Stimulated activated CD8-positive, alpha-beta memory T cell treated with anti-CD3 and anti-CD28 coated beads, Interleukin-7, amount 100 ng/mL, for 24 hours (primary cell): Measurements from ENCODE around the gene FBLN7.
"Not testable (repeated sequence)": the region's sequence is repeated elsewhere in the genome, so short reads cannot be mapped to it uniquely, and the experiment has no call there.

Experiments
- DNase-seq: peaks from one replicate; pipeline ENCODE4 v3.0.0-alpha.2; 2020; ENCODE audit warnings: low read depth

Gene FBLN7

DNA sequence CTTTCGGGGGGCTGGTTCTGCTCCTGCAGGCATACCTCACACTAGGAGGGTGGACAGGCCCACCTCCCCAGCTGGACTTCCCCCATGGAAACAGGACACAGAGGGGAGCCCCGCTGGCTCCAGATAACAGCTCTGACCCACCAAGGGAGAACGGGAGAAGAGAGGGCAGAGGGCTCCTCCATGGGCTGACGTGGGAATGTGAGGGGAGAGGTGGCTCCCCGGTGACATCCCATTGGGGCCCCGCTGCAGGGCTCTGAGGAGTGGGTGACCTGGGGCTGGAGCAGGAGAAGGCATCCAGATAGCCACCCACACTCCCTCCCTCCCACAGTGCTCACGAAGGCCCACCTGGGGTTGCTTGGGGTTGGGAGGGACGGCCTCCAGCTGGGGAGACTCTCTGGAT lies 45.9 kb downstream of the FBLN7 start:
- DNase-seq = no peak

GRCh38 chr2:112185131-112185530 lies 46.9 kb downstream of the FBLN7 start:
- DNase-seq = no peak

GRCh38 chr2:112187046-112187715 lies 49.0 kb downstream of the FBLN7 start:
- no peak for DNase-seq

GRCh38 chr2:112187805-112188596 lies 49.8 kb downstream of the FBLN7 start:
- peak; percentile 33 for DNase-seq

DNA sequence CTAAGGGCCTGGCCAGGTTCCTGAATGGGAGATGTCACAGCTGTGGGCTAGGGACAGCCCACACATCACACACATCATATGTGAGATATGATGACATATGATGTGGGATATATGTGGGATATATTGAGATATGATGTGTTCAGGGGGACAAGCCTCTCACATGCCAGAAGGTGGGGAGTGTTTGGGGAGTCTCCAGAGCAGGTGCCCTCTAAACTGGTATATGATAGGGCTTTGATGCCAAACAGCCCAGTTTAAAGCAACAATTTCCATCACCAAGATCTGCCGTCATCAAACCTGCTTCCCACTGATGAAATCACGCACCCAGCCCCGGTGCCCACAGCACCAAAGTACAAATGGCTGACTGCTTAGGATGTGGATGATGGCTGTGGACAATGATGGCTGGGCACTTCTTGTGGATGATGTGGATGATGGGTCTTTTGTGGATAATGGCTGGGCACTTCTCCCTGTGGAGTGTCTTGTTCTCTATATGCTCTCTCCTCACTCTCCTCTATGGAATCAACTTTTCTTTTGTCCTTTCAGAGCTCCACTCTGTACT lies 50.9 kb downstream of the FBLN7 start:
- DNase-seq = no peak

DNA sequence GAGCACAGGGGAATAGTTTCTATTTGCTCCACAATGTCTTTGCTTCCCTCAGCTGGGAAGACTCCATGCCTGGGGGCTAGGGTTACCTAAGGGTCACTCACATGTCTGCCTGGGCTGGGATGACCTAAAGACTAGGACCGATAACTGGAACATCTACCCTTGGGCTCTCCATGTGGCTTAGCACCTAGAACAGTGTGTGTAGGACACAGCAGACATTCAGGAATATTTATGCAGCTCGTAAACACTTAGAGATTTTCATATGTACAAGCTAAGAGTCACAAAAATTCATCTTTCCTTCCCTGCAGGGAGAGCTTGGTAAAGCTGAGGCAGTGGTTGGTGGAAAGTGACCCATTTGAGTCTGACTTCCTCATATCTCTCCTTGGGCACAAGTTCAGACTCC lies 55.8 kb downstream of the FBLN7 start:
- DNase-seq = no peak

DNA sequence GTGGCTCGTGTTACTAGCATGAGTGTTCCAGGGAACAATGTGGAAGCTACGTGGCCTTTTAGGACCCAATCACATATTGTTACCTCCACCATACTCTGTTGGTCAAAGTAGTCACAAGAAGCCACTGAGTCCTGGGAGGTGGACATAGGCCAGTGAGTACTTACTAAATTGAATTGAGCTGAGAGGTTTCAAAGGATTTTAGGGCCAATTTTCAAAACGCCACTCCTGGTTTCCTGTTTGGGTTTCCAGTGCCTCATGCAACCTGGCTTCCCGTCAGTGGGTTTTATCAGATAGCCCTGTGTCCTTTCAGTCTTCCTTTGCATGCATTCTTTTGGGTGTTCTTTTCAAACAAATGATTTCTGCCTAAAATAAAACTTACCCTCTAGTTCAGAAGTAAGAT lies 56.3 kb downstream of the FBLN7 start:
- DNase-seq = no peak

DNA sequence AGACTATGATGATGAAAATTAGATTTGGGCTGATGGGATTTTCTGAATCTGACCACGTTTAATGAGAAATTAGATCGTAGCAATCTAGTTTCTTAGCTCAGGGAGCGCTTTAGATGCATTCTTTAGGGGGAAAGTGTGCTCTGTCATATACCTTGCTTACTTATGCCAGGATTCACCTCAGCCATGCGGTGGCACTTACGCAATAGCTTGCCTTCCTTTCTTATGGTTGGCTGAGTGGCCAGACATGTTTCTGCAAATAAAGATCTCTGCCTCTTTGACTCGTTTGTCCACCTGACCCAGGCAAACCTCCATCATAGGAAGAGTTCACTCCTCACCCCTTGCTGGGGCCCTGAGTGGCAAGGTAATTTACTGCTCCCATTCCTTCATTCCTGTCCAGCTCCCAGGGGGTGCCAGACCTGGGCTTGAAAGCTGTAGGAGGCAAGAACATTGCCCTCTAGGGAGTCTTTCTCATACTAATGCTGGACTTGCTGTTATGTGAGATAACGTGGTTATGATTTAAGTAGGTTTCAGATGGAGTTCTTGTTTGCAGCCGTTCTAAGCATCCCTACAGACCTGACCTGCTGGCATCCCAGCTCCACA lies 57.1 kb downstream of the FBLN7 start:
- DNase-seq = no peak

DNA sequence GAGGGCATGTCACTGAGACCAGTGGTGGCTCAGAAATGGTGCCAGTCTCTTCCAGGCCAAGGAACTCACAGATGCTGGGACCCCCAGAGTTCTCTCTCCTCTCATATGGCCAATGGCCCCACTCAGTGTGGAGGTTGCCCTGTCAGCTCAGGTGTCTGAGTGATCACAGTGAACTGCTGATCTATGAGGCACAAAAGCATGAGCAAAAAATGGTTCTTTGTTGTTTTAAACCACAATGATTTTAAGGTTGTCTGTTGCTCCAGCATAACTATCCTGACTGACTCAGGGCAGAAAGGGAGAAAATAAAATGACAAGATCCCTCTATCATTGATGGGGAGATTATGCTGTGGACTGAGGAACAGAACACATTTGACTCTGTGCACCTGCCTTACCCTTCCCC lies 57.8 kb downstream of the FBLN7 start:
- DNase-seq = no peak

- DNase-seq = no peak
Measured at GRCh38 chr2:112197868-112198267, 59.7 kb downstream of the FBLN7 start.

- DNase-seq = no peak
Measured at GRCh38 chr2:112198780-112199179, 60.6 kb downstream of the FBLN7 start.

GRCh38 chr2:112199188-112199587 lies 61.0 kb downstream of the FBLN7 start:
- DNase-seq = no peak

- DNase-seq = no peak
Measured at GRCh38 chr2:112201696-112202430, 63.7 kb downstream of the FBLN7 start.

DNA sequence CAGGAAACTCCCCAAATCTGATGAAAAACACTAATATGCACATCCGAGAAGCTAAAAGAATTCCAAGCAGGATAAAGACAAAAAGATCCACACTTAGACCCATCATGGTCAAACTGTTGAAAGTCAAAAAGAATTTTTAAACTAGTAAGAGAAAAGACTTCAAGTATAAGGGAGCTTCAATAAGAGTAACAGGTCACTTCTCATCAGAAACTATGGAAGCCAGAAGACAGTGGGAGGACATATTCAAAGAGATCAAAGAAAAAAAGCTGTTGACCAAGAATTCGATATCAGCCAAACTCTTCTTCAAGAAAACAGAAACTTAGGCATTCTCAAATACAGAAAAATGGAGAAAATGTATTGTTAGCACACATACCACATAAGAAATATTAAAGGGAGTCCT lies 66.2 kb downstream of the FBLN7 start:
- no peak for DNase-seq

- DNase-seq = not testable (repeated sequence)
Measured at GRCh38 chr2:112207905-112208304, 69.7 kb downstream of the FBLN7 start.

GRCh38 chr2:112216167-112216566 lies 78.0 kb downstream of the FBLN7 start:
- DNase-seq = no peak

DNA sequence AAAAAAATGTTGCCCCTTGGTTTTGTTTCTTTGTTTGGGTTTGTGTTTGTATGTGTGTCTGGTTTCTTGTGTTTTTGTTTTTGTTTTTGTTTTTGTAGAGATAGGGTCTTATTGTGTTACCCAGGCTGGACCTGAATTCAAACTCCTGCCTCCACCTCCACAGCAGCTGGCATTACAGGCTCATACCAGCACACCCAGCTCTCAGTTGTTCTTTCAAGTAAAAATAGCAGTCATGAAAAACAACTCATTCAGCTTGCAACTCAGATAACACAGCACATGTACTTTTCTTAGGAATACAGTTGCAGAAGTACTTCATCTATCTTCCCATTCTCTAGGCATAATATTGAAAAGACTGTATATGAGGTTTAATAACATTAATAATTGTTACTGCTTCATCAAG lies 79.7 kb downstream of the FBLN7 start:
- no peak for DNase-seq

DNA sequence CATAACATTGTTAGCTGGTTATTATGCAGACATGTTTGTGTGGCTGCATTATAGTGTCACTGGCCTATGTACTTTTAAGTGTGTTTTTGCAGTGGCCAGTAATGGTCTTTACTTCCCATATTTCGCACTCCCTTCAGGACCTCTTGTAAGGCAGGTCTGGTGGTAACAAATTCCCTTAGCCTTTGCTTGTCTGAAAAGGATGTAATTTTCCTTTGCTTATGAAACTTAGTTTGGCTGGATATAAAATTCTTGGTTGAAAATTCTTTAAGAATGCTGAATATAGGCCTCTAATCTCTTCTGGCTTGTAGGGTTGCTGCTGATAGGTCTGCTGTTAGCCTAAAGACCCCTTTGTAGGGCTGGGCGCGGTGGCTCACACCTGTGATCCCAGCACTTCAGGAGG lies 82.0 kb downstream of the FBLN7 start:
- DNase-seq = no peak

- DNase-seq = no peak
Measured at GRCh38 chr2:112220831-112221230, 82.6 kb downstream of the FBLN7 start.

DNA sequence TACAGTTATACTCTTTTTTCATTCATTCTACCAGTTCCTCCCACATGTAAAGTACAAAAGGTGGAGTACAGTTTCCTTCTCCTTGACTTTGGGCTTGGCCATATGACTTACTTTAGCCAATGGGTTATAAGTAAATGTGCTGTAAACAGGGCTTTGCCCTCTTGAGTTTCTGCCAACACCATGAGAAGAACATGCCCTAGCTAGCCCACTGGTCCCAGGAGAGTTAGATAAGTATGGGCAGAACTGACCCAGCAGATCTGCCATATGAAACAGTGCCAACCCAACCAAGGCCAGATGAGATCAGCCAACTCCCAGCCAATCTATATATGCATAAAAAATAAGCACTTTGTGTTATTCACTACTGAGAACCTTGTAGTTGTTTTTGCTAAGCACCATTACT lies 91.2 kb downstream of the FBLN7 start:
- DNase-seq = no peak

- no peak for DNase-seq
Measured at GRCh38 chr2:112230371-112230770, 92.2 kb downstream of the FBLN7 start.
